Activated CD4-positive, alpha-beta memory T cell treated with anti-CD3 and anti-CD28 coated beads for 36 hours (primary cell): ENCODE measurements around the gene RABGAP1. TPM values are rescaled to one million over a fixed set of nuclear protein-coding genes. Genes with fewer than 3 reads are reported as not detected.
A peak's percentile ranks its signal among the peaks of the same experiment; 100 is the strongest.

ENCODE experiments used
- CTCF ChIA-PET: fragments of 350-600 bp; sonication (Branson Sonifier 250); formaldehyde crosslinking; loops from one replicate; lab custom pipeline; 2021; ENCODE audit warnings: antibody characterized with exemption, inconsistent platforms; lab: Charles Lee
- POLR2A ChIA-PET: fragments of 350-600 bp; sonication (Branson Sonifier 250); formaldehyde crosslinking; loops from one replicate; lab custom pipeline; 2021; ENCODE audit warnings: antibody characterized with exemption; lab: Charles Lee
- DNase-seq: peaks from one replicate; pipeline ENCODE4 v3.0.0-alpha.2; 2020
- H3K27ac Mint-ChIP-seq: one replicate; pipeline ENCODE4 v1.8.0; 2021; ENCODE audit warnings: mixed read lengths
- H3K27me3 Mint-ChIP-seq: one replicate; pipeline ENCODE4 v1.8.0; 2021; ENCODE audit warnings: mixed read lengths
- H3K36me3 Mint-ChIP-seq: one replicate; pipeline ENCODE4 v1.8.0; 2021; ENCODE audit warnings: mixed read lengths
- H3K4me1 Mint-ChIP-seq: one replicate; pipeline ENCODE4 v1.8.0; 2021; ENCODE audit warnings: low read depth, mixed read lengths
- H3K4me3 Mint-ChIP-seq: one replicate; pipeline ENCODE4 v1.8.0; 2021; ENCODE audit warnings: mild to moderate bottlenecking, mixed read lengths
- H3K9me3 Mint-ChIP-seq: one replicate; pipeline ENCODE4 v1.8.0; 2021; ENCODE audit warnings: mixed read lengths
- intact Hi-C: fragments of 100-400 bp; cut with micrococcal nuclease; formaldehyde crosslinking; loops from one replicate; pipeline ENCODE4 v1.15.1; 2023
- total RNA-seq, 2 experiments: library from RNA; stranded (reverse); gene quantifications; one replicate each; pipeline ENCODE4 v1.2.3, GENCODE V29; 2021

The RABGAP1 gene
- total RNA-seq, 2 experiments from 2014 or later = 27.1 to 28.8 TPM

GRCh38 chr9:123059472-123060220 lies 118.8 kb downstream of the RABGAP1 start:
- DNase-seq = no peak
- ChIA-PET POLR2A (no interaction called here), CTCF (no interaction called here)
- intact Hi-C loops = no loop called here
- Mint-ChIP-seq H3K36me3 (peaks cover 2% of the 10 kb centered on the region), H3K4me3 (no peak overlapping the region), H3K27ac (no peak overlapping the region), H3K27me3 (no peaks in the 10 kb centered on the region), H3K4me1 (peaks cover 5% of the 10 kb centered on the region), H3K9me3 (no peaks in the 10 kb centered on the region)

DNA sequence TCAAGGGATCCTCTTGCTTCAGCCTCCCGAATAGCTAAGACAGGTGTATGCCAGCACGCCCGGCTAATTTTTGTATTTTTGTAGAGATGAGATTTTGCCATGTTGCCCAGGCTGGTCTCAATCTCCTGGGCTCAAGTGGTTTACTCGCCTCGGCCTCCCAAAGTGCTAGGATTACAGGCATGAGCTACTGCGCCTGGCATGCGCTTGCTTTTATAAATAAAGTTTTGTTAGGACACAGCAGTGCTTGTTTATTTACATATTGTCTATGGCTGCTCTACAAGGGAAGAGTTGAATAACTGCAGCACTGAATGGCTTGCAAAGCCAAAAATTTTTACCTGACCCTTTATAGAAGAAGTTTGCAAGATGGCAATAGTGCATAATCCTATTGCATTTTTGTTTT lies 120.4 kb downstream of the RABGAP1 start:
- Mint-ChIP-seq H3K36me3 (peaks cover 7% of the 10 kb centered on the region), H3K9me3 (no peaks in the 10 kb centered on the region), H3K27ac (no peak overlapping the region), H3K27me3 (no peaks in the 10 kb centered on the region), H3K4me1 (peaks cover 5% of the 10 kb centered on the region), H3K4me3 (no peak overlapping the region)
- ChIA-PET CTCF (no interaction called here), POLR2A (no interaction called here)
- no peak for DNase-seq
- intact Hi-C loops = no loop called here

- POLR2A ChIA-PET = no interaction called here
- H3K9me3 Mint-ChIP-seq = no peaks in the 10 kb centered on the region
- H3K4me3 Mint-ChIP-seq = no peak overlapping the region
- intact Hi-C loops = no loop called here
- CTCF ChIA-PET = no interaction called here
- H3K27ac Mint-ChIP-seq = no peak overlapping the region
- H3K4me1 Mint-ChIP-seq = peaks cover 5% of the 10 kb centered on the region
- no peak for DNase-seq
- H3K36me3 Mint-ChIP-seq = peaks cover 10% of the 10 kb centered on the region
- no peaks in the 10 kb centered on the region for H3K27me3 Mint-ChIP-seq
Observed at GRCh38 chr9:123062351-123063176, 121.7 kb downstream of the RABGAP1 start.

- H3K27me3 Mint-ChIP-seq = no peaks in the 10 kb centered on the region
- CTCF ChIA-PET = no interaction called here
- peaks cover 10% of the 10 kb centered on the region for H3K36me3 Mint-ChIP-seq
- no peak overlapping the region for H3K4me3 Mint-ChIP-seq
- H3K9me3 Mint-ChIP-seq = no peaks in the 10 kb centered on the region
- POLR2A ChIA-PET = no interaction called here
- no peak overlapping the region for H3K27ac Mint-ChIP-seq
- peaks cover 5% of the 10 kb centered on the region for H3K4me1 Mint-ChIP-seq
- DNase-seq = no peak
- intact Hi-C loops = no loop called here
Observed at GRCh38 chr9:123063177-123063598, 122.4 kb downstream of the RABGAP1 start.

DNA sequence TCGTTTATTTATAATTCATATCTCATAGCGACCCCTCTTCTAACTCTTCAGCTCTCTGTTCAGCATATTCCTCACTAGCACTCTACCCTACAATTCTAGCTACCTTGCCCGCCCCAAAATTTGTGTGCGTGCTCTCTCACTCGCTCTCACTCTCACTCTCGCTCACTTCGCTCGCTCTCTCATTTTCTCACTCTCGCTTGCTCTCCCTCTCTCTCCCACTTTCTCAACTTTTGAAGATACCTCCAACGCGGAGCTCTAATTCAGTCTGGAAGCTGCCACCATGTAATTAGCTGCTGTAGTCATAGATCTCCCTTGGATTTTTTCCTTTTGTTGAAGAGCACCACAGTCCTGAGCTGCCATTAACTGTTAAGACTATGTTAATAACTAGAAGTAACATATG lies 123.1 kb downstream of the RABGAP1 start:
- Mint-ChIP-seq H3K4me1 (peaks cover 7% of the 10 kb centered on the region), H3K4me3 (no peak overlapping the region), H3K27ac (no peak overlapping the region), H3K9me3 (no peaks in the 10 kb centered on the region), H3K36me3 (peaks cover 11% of the 10 kb centered on the region), H3K27me3 (no peaks in the 10 kb centered on the region)
- ChIA-PET CTCF (no interaction called here), POLR2A (no interaction called here)
- intact Hi-C loops = no loop called here
- no peak for DNase-seq

DNA sequence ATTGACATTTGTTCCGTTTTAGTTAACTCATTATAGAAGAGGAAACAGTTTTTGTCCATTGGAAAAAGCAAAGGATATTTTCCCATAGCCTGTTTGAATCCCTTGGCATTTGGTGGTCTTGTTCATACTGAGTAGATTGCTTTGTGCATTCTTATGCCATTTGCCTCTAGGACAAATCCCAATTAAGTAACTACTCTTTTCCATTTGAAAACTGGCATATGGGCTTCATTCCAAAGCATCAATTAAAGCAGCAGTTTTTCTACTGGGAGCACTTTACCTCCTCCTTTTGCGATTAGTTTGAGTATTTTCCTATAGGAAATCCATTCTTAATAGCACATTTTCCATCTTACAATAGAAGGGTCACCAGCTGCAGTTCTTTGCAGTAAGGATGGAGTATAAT lies 123.9 kb downstream of the RABGAP1 start:
- intact Hi-C loops = no loop called here
- ChIA-PET POLR2A (no interaction called here), CTCF (no interaction called here)
- no peak for DNase-seq
- Mint-ChIP-seq H3K36me3 (peaks cover 12% of the 10 kb centered on the region), H3K4me1 (peaks cover 9% of the 10 kb centered on the region), H3K4me3 (no peak overlapping the region), H3K27ac (no peak overlapping the region), H3K27me3 (no peaks in the 10 kb centered on the region), H3K9me3 (no peaks in the 10 kb centered on the region)

- Mint-ChIP-seq H3K27ac (no peak overlapping the region), H3K4me1 (peaks cover 10% of the 10 kb centered on the region), H3K4me3 (no peak overlapping the region), H3K9me3 (no peaks in the 10 kb centered on the region), H3K36me3 (peaks cover 15% of the 10 kb centered on the region), H3K27me3 (no peaks in the 10 kb centered on the region)
- CTCF ChIA-PET = no interaction called here
- intact Hi-C loops = no loop called here
- no peak for DNase-seq
- POLR2A ChIA-PET = no interaction called here
Observed at GRCh38 chr9:123065196-123065595, 124.4 kb downstream of the RABGAP1 start.

- Mint-ChIP-seq H3K36me3 (peaks cover 26% of the 10 kb centered on the region), H3K4me1 (peaks cover 15% of the 10 kb centered on the region), H3K9me3 (no peaks in the 10 kb centered on the region), H3K27me3 (no peaks in the 10 kb centered on the region), H3K27ac (no peak overlapping the region), H3K4me3 (no peak overlapping the region)
- no peak for DNase-seq
- intact Hi-C loops = no loop called here
- ChIA-PET POLR2A (no interaction called here), CTCF (no interaction called here)
Observed at GRCh38 chr9:123067136-123067535, 126.3 kb downstream of the RABGAP1 start.

DNA sequence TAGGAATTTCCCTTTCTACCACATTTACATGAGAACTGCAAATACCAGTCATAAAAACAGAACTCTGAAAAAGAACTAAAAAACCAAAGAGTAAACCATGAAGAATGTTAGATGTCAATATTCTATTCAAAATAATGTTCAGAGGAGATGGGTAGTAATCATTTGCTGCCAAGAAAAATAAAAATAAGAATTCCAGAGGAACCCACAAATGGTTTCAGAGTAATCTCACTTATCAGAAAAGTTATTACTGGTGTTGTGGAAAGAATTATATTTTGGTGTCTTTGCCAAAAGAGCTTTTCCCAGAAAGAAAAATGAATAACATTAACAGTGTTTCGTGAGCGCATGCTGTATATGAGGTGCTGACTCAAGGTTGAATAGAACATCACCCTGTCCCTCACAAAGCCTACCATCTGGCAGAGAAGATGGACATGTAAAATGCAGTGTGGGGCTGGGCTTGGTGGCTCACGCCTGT lies 128.2 kb downstream of the RABGAP1 start:
- ChIA-PET CTCF (interaction anchor here (0.6 to 1.3 kb wide), 3 partner anchors 281 to 525 kb away, joined by 3 to 5 read pairs (median 3); no protein-coding TSS in a partner anchor), POLR2A (no interaction called here)
- peaks cover 15% of the 10 kb centered on the region for H3K4me1 Mint-ChIP-seq

DNA sequence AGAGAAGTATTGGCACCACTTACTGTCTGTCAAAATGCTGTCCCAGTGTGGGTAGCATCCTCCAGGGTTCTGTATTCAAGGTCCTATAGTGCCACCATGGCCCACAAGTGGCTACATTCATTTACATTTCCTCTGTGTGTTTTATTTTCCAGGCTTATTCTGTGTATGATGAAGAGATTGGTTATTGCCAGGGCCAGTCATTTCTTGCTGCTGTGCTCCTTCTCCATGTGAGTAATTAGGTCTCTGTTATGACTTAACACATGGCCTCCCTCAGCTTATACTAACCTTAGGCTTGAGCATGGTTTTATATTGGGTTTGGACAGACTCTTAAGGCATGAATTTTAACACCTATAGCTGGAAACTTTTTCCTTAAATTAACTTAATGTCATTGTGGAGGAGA lies 129.4 kb downstream of the RABGAP1 start:
- H3K4me3 Mint-ChIP-seq = no peak overlapping the region
- intact Hi-C loops = no loop called here
- H3K4me1 Mint-ChIP-seq = peaks cover 15% of the 10 kb centered on the region
- H3K27me3 Mint-ChIP-seq = no peaks in the 10 kb centered on the region
- H3K9me3 Mint-ChIP-seq = no peaks in the 10 kb centered on the region
- no peak overlapping the region for H3K27ac Mint-ChIP-seq
- peak; percentile 35 for DNase-seq
- ChIA-PET CTCF (interaction anchor here (1.0 kb wide), 1 partner anchor 278 kb away, joined by 3 read pairs; no protein-coding TSS in a partner anchor), POLR2A (no interaction called here)
- H3K36me3 Mint-ChIP-seq = peaks cover 30% of the 10 kb centered on the region

More for the DNA sequence above, 128.2 kb downstream of the RABGAP1 start:
- DNase-seq = no peak
- Mint-ChIP-seq H3K27me3 (no peaks in the 10 kb centered on the region), H3K36me3 (peaks cover 32% of the 10 kb centered on the region), H3K4me3 (no peak overlapping the region), H3K27ac (no peak overlapping the region), H3K9me3 (no peaks in the 10 kb centered on the region)
- intact Hi-C loops = no loop called here

GRCh38 chr9:123072407-123072995 lies 131.7 kb downstream of the RABGAP1 start:
- POLR2A ChIA-PET = no interaction called here

DNA sequence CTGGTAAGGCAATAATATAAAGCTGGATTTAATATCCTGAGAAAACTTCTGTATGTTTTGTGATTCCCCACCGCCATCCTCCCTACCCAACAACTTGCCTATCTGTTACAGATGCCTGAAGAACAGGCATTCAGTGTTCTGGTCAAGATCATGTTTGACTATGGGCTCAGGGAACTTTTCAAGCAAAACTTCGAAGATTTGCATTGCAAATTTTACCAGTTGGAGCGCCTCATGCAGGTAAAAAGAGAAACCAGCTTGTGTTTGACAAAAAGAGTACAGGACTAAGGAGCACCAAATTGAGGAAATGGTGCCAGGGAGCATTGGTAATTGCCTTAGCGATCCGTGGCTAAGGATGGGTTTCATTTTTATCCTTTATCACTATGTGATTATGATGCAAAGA lies 132.6 kb downstream of the RABGAP1 start:
- DNase-seq = no peak
- ChIA-PET POLR2A (interaction anchor here (0.6 kb wide), 1 partner anchor 152 kb away, joined by 3 read pairs; no protein-coding TSS in a partner anchor), CTCF (no interaction called here)
- Mint-ChIP-seq H3K27me3 (no peaks in the 10 kb centered on the region), H3K4me1 (peaks cover 15% of the 10 kb centered on the region), H3K4me3 (no peak overlapping the region), H3K36me3 (peaks cover 21% of the 10 kb centered on the region), H3K27ac (no peak overlapping the region), H3K9me3 (no peaks in the 10 kb centered on the region)
- intact Hi-C loops = no loop called here

More at GRCh38 chr9:123072407-123072995, 131.7 kb downstream of the RABGAP1 start:
- Mint-ChIP-seq H3K36me3 (peaks cover 21% of the 10 kb centered on the region), H3K4me3 (no peak overlapping the region), H3K27me3 (no peaks in the 10 kb centered on the region), H3K4me1 (peaks cover 15% of the 10 kb centered on the region), H3K9me3 (no peaks in the 10 kb centered on the region), H3K27ac (no peak overlapping the region)
- CTCF ChIA-PET = no interaction called here
- no peak for DNase-seq
- intact Hi-C loops = no loop called here
